HEK293T (cell line): ENCODE results near the gene PRTFDC1.

ENCODE experiments used
- CTCF ChIA-PET: fragments of 350-600 bp; formaldehyde crosslinking; extraction: SDS; loops from one replicate; lab custom pipeline; 2021; ENCODE audit warnings: antibody characterized with exemption, inconsistent platforms; lab: Yijun Ruan, JAX
- POLR2A ChIA-PET: fragments of 350-600 bp; formaldehyde crosslinking; extraction: SDS; loops from one replicate; lab custom pipeline; 2020; ENCODE audit warnings: antibody characterized with exemption, inconsistent platforms; lab: Yijun Ruan, JAX
- DNase-seq: peaks from one replicate; pipeline ENCODE4 v3.0.0; 2012; ENCODE audit warnings: mixed read lengths; ENCODE audit errors: extremely low spot score
- ARNT ChIP-seq: fragments of 450-650 bp; IDR thresholded peaks from 2 replicates; pipeline ENCODE4 v1.6.1; 2017; ENCODE audit warnings: mild to moderate bottlenecking
- BHLHE40 ChIP-seq: fragments of 450-650 bp; IDR thresholded peaks from 2 replicates; pipeline ENCODE4 v1.6.1; 2016; ENCODE audit warnings: mild to moderate bottlenecking, moderate library complexity, borderline replicate concordance
- CTBP1 ChIP-seq: fragments of 450-650 bp; IDR thresholded peaks from 2 replicates; pipeline ENCODE4 v1.6.1; 2016; ENCODE audit warnings: borderline replicate concordance
- ELF4 ChIP-seq: fragments of 450-650 bp; IDR thresholded peaks from 2 replicates; pipeline ENCODE4 v1.6.1; 2017; ENCODE audit warnings: antibody characterized with exemption
- FOXA1 ChIP-seq: fragments of 450-650 bp; IDR thresholded peaks from 2 replicates; pipeline ENCODE4 v1.6.1; 2016; ENCODE audit warnings: mild to moderate bottlenecking
- FOXK2 ChIP-seq: fragments of 450-650 bp; IDR thresholded peaks from 2 replicates; pipeline ENCODE4 v1.6.1; 2016; ENCODE audit warnings: mild to moderate bottlenecking
- FOXM1 ChIP-seq: fragments of 450-650 bp; IDR thresholded peaks from 2 replicates; pipeline ENCODE4 v1.6.1; 2017; ENCODE audit warnings: mild to moderate bottlenecking, borderline replicate concordance
- HDGF ChIP-seq: fragments of 450-650 bp; IDR thresholded peaks from 2 replicates; pipeline ENCODE4 v1.6.1; 2017; ENCODE audit warnings: antibody characterized with exemption, borderline replicate concordance
- L3MBTL2 ChIP-seq: fragments of 450-650 bp; conservative IDR thresholded peaks from 2 replicates; pipeline ENCODE4 v1.6.1; 2016; ENCODE audit warnings: mild to moderate bottlenecking
- LEF1 ChIP-seq: fragments of 450-650 bp; IDR thresholded peaks from 2 replicates; pipeline ENCODE4 v1.6.1; 2017; ENCODE audit warnings: mild to moderate bottlenecking, borderline replicate concordance
- NFRKB ChIP-seq: fragments of 450-650 bp; IDR thresholded peaks from 2 replicates; pipeline ENCODE4 v1.6.1; 2016; ENCODE audit warnings: mild to moderate bottlenecking, moderate library complexity
- SP1 ChIP-seq: fragments of 450-650 bp; IDR thresholded peaks from 2 replicates; pipeline ENCODE4 v1.6.1; 2017
- SUZ12 ChIP-seq: fragments of 450-650 bp; IDR thresholded peaks from 2 replicates; pipeline ENCODE4 v1.6.1; 2016; ENCODE audit warnings: mild to moderate bottlenecking
- TARDBP ChIP-seq: fragments of 450-650 bp; IDR thresholded peaks from 2 replicates; pipeline ENCODE4 v1.6.1; 2016
- ZNF384 ChIP-seq: fragments of 450-650 bp; IDR thresholded peaks from 2 replicates; pipeline ENCODE4 v1.6.1; 2016
- TF ChIP-seq, protein P1 (sequence below): fragments of 450-650 bp; IDR thresholded peaks from 2 replicates; pipeline ENCODE4 v1.6.1; 2016

Gene PRTFDC1

DNA sequence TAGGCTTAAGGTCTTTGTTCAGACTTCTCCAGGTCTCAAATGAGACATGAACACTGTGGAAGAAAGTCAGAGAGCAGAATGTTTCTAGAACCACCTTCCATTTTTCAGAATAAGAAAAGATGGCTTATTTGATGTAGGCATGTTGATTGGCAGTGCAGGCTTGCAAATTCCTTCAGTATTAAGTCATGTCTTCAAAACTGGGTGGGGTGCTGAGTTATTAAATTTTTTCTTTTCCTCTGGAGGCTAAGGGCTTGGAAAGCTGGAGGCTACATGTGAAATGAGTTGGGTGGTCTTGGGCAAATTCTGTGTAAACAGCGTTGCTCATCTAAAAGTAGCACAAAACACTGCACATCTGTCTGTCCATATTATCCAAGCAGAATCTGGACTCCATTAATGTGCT, 62.8 kb downstream of the PRTFDC1 start:
- DNase-seq: no peak
- ChIA-PET POLR2A (no interaction called here), CTCF (no interaction called here)
- no peak for TF ChIP-seq ZNF384
- TF ChIP-seq FOXK2: no peak

DNA sequence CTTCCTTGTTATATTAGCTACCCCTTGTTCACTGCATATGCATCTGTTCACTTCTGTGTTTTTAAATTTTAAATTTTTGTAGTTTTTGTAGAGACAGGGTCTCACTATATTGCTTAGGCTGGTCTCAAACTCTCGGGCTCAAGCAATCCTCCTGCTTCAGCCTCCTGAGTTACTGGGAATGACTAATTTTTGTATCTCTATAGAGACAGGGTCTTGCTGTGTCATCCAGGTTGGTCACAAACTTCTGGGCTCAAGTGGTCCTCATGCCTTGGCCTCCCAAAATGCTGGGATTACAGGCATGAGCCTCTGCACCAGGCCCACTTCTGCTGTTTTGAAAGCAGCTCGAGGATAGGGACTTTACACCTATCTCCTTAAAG, 64.6 kb downstream of the PRTFDC1 start:
- CTCF ChIA-PET: no interaction called here
- TF ChIP-seq FOXK2 (no peak), FOXM1 (no peak), LEF1 (no peak), TARDBP (no peak), NFRKB (no peak), SP1 (no peak), ELF4 (no peak), L3MBTL2 (no peak), BHLHE40 (no peak), ARNT (no peak)
- POLR2A ChIA-PET: no interaction called here
- no peak for DNase-seq

DNA sequence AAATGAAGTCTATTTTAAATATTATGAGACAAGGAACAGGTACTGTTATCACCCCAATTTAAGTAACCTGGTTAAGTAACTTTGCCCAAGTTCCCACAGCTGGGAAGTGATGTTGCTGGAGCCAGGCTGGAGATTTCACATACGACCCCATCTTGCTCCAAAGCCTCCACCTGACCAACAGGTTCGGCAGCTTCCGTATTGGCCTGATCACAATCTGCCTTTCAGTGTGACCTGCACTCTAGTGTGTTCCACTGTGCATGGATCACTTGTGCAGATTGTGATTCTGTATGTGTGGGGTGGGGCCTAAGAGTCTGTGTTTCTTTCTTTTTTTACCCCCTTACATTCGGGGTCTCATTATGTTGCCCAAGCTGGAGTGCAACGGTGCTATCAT, 66.1 kb downstream of the PRTFDC1 start:
- CTCF ChIA-PET: no interaction called here
- no peak for TF ChIP-seq CTBP1
- TF ChIP-seq, protein P1, sequence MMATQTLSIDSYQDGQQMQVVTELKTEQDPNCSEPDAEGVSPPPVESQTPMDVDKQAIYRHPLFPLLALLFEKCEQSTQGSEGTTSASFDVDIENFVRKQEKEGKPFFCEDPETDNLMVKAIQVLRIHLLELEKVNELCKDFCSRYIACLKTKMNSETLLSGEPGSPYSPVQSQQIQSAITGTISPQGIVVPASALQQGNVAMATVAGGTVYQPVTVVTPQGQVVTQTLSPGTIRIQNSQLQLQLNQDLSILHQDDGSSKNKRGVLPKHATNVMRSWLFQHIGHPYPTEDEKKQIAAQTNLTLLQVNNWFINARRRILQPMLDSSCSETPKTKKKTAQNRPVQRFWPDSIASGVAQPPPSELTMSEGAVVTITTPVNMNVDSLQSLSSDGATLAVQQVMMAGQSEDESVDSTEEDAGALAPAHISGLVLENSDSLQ: no peak
- TF ChIP-seq FOXA1: no peak
- TF ChIP-seq SP1: no peak
- no peak for TF ChIP-seq SUZ12
- TF ChIP-seq ZNF384: no peak
- no peak for TF ChIP-seq LEF1
- no peak for TF ChIP-seq NFRKB

DNA sequence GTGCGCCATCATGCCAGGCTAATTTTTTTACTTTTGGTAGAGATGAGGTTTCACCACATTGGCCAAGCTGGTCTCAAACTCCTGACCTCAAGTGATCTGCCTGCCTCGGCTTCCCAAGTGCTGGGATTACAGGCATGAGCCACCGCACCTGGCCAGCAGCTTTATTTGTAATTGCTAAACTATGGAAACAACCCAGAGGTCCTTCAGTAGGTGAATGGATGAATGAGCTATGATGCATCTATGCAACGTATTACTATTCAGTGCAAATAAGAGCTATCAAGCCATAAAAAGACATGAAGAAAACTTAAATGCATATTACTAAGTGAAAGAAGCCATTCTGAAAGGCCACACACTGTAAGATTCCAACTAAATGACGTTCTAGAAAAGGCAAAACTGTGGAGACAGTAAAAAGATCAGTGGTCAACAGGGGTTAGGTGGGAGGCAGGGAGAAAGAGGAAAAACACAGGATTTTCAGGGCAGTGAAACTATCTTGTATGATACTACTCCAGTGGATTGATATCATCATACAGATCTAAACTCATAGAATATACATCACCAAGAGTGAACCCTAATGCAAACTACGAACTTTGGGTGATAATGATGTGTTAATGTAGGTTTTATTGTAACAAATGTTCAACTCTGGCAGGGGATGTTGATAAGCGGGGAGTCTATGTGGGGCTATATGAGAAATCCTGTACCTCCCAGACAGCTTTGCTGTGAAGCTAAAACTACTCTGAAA, 66.7 kb downstream of the PRTFDC1 start:
- POLR2A ChIA-PET: no interaction called here

More for the DNA sequence above, 66.1 kb downstream of the PRTFDC1 start:
- no peak for DNase-seq
- POLR2A ChIA-PET: no interaction called here

DNA sequence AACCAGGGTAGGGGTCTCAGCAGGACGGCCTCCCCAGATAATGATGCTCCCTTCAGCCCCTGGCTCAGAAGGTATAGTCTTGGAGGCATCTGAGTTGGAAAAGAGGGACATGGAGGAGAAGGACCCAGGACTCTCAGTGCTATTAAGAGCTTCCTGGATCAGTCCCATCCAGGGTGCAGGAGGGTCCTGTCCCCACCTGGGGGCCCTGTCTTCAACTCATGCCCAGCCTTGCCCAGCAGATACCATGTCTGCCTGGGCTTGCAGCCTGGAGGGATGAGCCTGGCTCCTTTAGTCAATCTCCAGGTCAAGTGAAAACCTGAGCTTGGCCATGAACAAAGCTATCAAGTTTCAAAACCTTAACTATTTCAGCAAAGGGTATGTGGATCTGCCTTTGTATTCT, 67.6 kb downstream of the PRTFDC1 start:
- ChIA-PET POLR2A (no interaction called here), CTCF (no interaction called here)
- TF ChIP-seq FOXK2: no peak
- TF ChIP-seq HDGF: no peak
- TF ChIP-seq ZNF384: no peak
- no peak for TF ChIP-seq FOXM1
- no peak for TF ChIP-seq LEF1
- no peak for TF ChIP-seq NFRKB
- no peak for TF ChIP-seq L3MBTL2
- TF ChIP-seq SP1: no peak
- no peak for TF ChIP-seq TARDBP
- TF ChIP-seq FOXA1: no peak
- TF ChIP-seq BHLHE40: no peak
- no peak for TF ChIP-seq ELF4
- no peak for TF ChIP-seq CTBP1
- TF ChIP-seq SUZ12: no peak
- TF ChIP-seq ARNT: no peak
- TF ChIP-seq, protein P1: no peak
- no peak for DNase-seq

More for the DNA sequence above, 66.7 kb downstream of the PRTFDC1 start:
- TF ChIP-seq TARDBP (no peak), FOXK2 (no peak)
- CTCF ChIA-PET: no interaction called here
- no peak for DNase-seq

DNA sequence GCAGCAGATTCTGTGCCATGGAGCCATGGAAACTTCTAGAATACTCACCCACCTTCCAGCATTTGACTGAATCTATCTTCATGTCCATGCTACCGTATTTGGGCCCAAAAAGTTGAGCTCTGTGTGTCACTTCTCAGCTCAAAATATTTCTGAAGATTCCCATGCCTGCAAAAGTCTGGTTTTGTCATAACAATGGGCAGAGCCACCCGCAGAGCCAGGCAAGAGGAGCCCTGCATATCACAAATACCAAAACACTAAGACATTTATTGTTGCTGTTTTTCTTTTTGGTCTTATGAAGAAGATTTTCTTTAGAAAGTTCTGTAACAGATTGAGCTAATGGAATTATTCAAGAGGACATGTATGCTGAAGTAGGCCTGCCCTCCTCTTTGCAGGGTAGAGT, 68.1 kb downstream of the PRTFDC1 start:
- no peak for DNase-seq
- CTCF ChIA-PET: no interaction called here
- POLR2A ChIA-PET: no interaction called here
- TF ChIP-seq, protein P1: no peak
- TF ChIP-seq FOXA1: no peak
- TF ChIP-seq FOXK2: no peak
- TF ChIP-seq L3MBTL2: no peak
- no peak for TF ChIP-seq SP1
- no peak for TF ChIP-seq LEF1
- TF ChIP-seq ZNF384: no peak
- TF ChIP-seq HDGF: no peak
- no peak for TF ChIP-seq FOXM1
- no peak for TF ChIP-seq BHLHE40
- no peak for TF ChIP-seq TARDBP
- no peak for TF ChIP-seq ELF4
- TF ChIP-seq SUZ12: no peak
- no peak for TF ChIP-seq NFRKB
- TF ChIP-seq CTBP1: no peak
- no peak for TF ChIP-seq ARNT

DNA sequence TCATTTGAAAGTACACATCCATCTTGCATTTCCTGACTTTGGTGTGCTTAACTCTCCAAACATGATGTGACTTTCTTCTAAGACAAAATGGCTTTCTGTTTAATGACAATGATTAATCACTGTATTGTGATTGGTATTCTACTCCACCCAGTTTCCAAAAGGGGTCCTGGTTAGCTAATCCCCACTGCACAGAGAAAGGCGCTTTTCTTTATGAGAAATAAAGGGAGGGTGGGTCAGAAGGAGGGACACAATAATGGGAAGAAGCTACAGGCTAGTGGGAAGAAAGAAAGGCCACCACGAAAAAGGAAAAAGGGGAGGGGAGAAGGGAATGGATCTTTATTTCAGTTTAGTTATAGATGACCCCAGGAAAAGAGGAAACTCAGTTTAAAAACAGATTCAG, 69.2 kb downstream of the PRTFDC1 start:
- POLR2A ChIA-PET: no interaction called here
- TF ChIP-seq TARDBP: no peak
- TF ChIP-seq FOXK2: no peak
- TF ChIP-seq LEF1: no peak
- no peak for TF ChIP-seq ELF4
- DNase-seq: no peak
- CTCF ChIA-PET: no interaction called here
